OCI-LY1 (cell line): ENCODE results near the gene SACM1L.

Experiments used
- CTCF ChIP-seq: fragments of 200-600 bp; sonication (generic), shearing (Covaris generic); IDR thresholded peaks from 2 replicates; pipeline ENCODE4 v1.5.1; 2017; ENCODE audit warnings: mild to moderate bottlenecking, antibody characterized with exemption, low read length, moderate library complexity, mixed read lengths
- EZH2 ChIP-seq: fragments of 200-600 bp; sonication (generic), shearing (Covaris generic); IDR thresholded peaks from 2 replicates; pipeline ENCODE4 v1.8.0; 2017; ENCODE audit warnings: borderline replicate concordance, mixed run types, mild to moderate bottlenecking, antibody characterized with exemption, low read length, moderate library complexity, mixed read lengths

GRCh38 chr3:45772341-45773035, 83.3 kb downstream of the SACM1L start:
- TF ChIP-seq EZH2 (no peak), CTCF (no peak)
